Stimulated activated CD4-positive, alpha-beta T cell treated with anti-CD3 and anti-CD28 coated beads, Interleukin-2, amount 100 ng/mL, for 48 hours (primary cell): ENCODE measurements around the gene ZAP70.
A peak's percentile ranks its signal among the peaks of the same experiment; 100 is the strongest.
"Not testable (repeated sequence)": the region's sequence is repeated elsewhere in the genome, so short reads cannot be mapped to it uniquely, and the experiment has no call there.

Experiments used
- DNase-seq, 2 donors: peaks; one replicate each; pipeline ENCODE4 v3.0.0-alpha.2; 2020

ZAP70 gene

GRCh38 chr2:97699765-97700444 is 13.5 kb upstream of the ZAP70 start:
- peak; percentile 56 to 71 for DNase-seq

- DNase-seq, result no peak
Measured at GRCh38 chr2:97701186-97701585, 12.2 kb upstream of the ZAP70 start.

- no peak for DNase-seq
Measured at GRCh38 chr2:97701851-97702465, 11.4 kb upstream of the ZAP70 start.

GRCh38 chr2:97702731-97703470 is 10.5 kb upstream of the ZAP70 start:
- DNase-seq, result no peak

- DNase-seq, result no peak
Measured at GRCh38 chr2:97703741-97704140, 9.6 kb upstream of the ZAP70 start.

GRCh38 chr2:97704989-97705388 is 8.4 kb upstream of the ZAP70 start:
- DNase-seq, result no peak

GRCh38 chr2:97706112-97706511 is 7.3 kb upstream of the ZAP70 start:
- no peak for DNase-seq

GRCh38 chr2:97706708-97707345 is 6.5 kb upstream of the ZAP70 start:
- DNase-seq, result no peak

GRCh38 chr2:97707362-97708047 is 5.9 kb upstream of the ZAP70 start:
- no peak for DNase-seq

- DNase-seq, result no peak
Measured at GRCh38 chr2:97708048-97708380, 5.4 kb upstream of the ZAP70 start.

- no peak for DNase-seq
Measured at GRCh38 chr2:97708608-97709007, 4.8 kb upstream of the ZAP70 start.

GRCh38 chr2:97711394-97711711 is 2.0 kb upstream of the ZAP70 start:
- no peak for DNase-seq

- DNase-seq, result not testable (repeated sequence)
Measured at GRCh38 chr2:97712175-97712574, 1.2 kb upstream of the ZAP70 start.

- DNase-seq, result no peak
Measured at GRCh38 chr2:97712693-97713295, 582 bp upstream of the ZAP70 start.

GRCh38 chr2:97714084-97714949 is 941 bp downstream of the ZAP70 start:
- no peak for DNase-seq

- DNase-seq, result no peak
Measured at GRCh38 chr2:97714950-97715652, 1.7 kb downstream of the ZAP70 start.

- no peak for DNase-seq
Measured at GRCh38 chr2:97715951-97716694, 2.7 kb downstream of the ZAP70 start.

- DNase-seq, result no peak
Measured at GRCh38 chr2:97716695-97717612, 3.6 kb downstream of the ZAP70 start.

- no peak for DNase-seq
Measured at GRCh38 chr2:97717613-97717995, 4.2 kb downstream of the ZAP70 start.
